Activated naive CD8-positive, alpha-beta T cell treated with anti-CD3 and anti-CD28 coated beads, Interleukin-2, amount 10 ng/mL, durations not matched to agents 7 days and 5 days (primary cell): ENCODE measurements around the gene PRCP. TPM values are rescaled to one million over a fixed set of nuclear protein-coding genes. Genes with fewer than 3 reads are reported as not detected.
A peak's percentile ranks its signal among the peaks of the same experiment; 100 is the strongest.
"Not testable (repeated sequence)": the region's sequence is repeated elsewhere in the genome, so short reads cannot be mapped to it uniquely, and the experiment has no call there.

Experiments
- ATAC-seq: fragments of 150-1000 bp; cut with Tn5 transposase; one replicate; pipeline ENCODE4 v1.10.0; 2021; ENCODE audit warnings: low read depth, moderate library complexity
- POLR2A ChIA-PET: fragments of 350-600 bp; sonication (Branson Sonifier 250); formaldehyde crosslinking; loops from one replicate; lab custom pipeline; 2021; ENCODE audit warnings: antibody characterized with exemption; lab: Charles Lee
- DNase-seq: peaks from one replicate; pipeline ENCODE4 v3.0.0; 2021
- H3K27ac Mint-ChIP-seq: one replicate; pipeline ENCODE4 v1.8.0; 2022; ENCODE audit warnings: mild to moderate bottlenecking, mixed read lengths
- H3K27me3 Mint-ChIP-seq: one replicate; pipeline ENCODE4 v1.8.0; 2022; ENCODE audit warnings: mild to moderate bottlenecking, moderate library complexity, mixed read lengths
- H3K36me3 Mint-ChIP-seq: one replicate; pipeline ENCODE4 v1.8.0; 2021; ENCODE audit warnings: mild to moderate bottlenecking, mixed read lengths
- H3K4me1 Mint-ChIP-seq: one replicate; pipeline ENCODE4 v1.8.0; 2021; ENCODE audit warnings: mixed read lengths
- H3K4me3 Mint-ChIP-seq: one replicate; pipeline ENCODE4 v1.8.0; 2022; ENCODE audit warnings: mild to moderate bottlenecking, moderate library complexity, mixed read lengths
- H3K9me3 Mint-ChIP-seq: one replicate; pipeline ENCODE4 v1.8.0; 2021; ENCODE audit warnings: mixed read lengths
- total RNA-seq, 2 experiments: library from RNA; stranded (reverse); gene quantifications; one replicate each; pipeline ENCODE4 v1.2.3, GENCODE V29; 2021

Gene PRCP
- total RNA-seq, 2 experiments from 2014 or later = 21.3 to 25.6 TPM

- Mint-ChIP-seq H3K36me3 (peaks cover 26% of the 10 kb centered on the region), H3K27me3 (no peaks in the 10 kb centered on the region), H3K4me3 (no peak overlapping the region), H3K9me3 (no peaks in the 10 kb centered on the region), H3K4me1 (peaks cover 12% of the 10 kb centered on the region), H3K27ac (no peak overlapping the region)
- ATAC-seq (no peak), DNase-seq (no peak)
- POLR2A ChIA-PET = no interaction called here
Measured at GRCh38 chr11:82929121-82929520, 28.9 kb upstream of the PRCP start.

- DNase-seq = no peak
- H3K27ac Mint-ChIP-seq = peak overlapping the region; percentile 63
- POLR2A ChIA-PET = no interaction called here
Measured at GRCh38 chr11:82927264-82927880, 27.1 kb upstream of the PRCP start.

GRCh38 chr11:82924522-82925224 lies 24.4 kb upstream of the PRCP start:
- Mint-ChIP-seq H3K36me3 (peaks cover 22% of the 10 kb centered on the region), H3K4me1 (peaks cover 33% of the 10 kb centered on the region), H3K27me3 (no peaks in the 10 kb centered on the region), H3K27ac (peak overlapping the region; percentile 19), H3K4me3 (no peak overlapping the region), H3K9me3 (no peaks in the 10 kb centered on the region)
- POLR2A ChIA-PET = interaction anchor here (2.4 kb wide), 1 partner anchor 23 kb away, joined by 9 read pairs; the partner anchor contains the start of gene DDIAS
- ATAC-seq = no peak
- no peak for DNase-seq

More at GRCh38 chr11:82927264-82927880, 27.1 kb upstream of the PRCP start:
- no peak overlapping the region for H3K4me3 Mint-ChIP-seq
- peak; percentile 81 for ATAC-seq
- H3K27me3 Mint-ChIP-seq = no peaks in the 10 kb centered on the region
- H3K36me3 Mint-ChIP-seq = peaks cover 20% of the 10 kb centered on the region
- no peaks in the 10 kb centered on the region for H3K9me3 Mint-ChIP-seq
- peaks cover 17% of the 10 kb centered on the region for H3K4me1 Mint-ChIP-seq

GRCh38 chr11:82922396-82923173 lies 22.4 kb upstream of the PRCP start:
- peaks cover 43% of the 10 kb centered on the region for H3K36me3 Mint-ChIP-seq
- H3K4me3 Mint-ChIP-seq = peak overlapping the region; percentile 16
- H3K4me1 Mint-ChIP-seq = peaks cover 38% of the 10 kb centered on the region
- ATAC-seq, H3K9me3 Mint-ChIP-seq, H3K27me3 Mint-ChIP-seq, DNase-seq: not testable (repeated sequence)
- POLR2A ChIA-PET = interaction anchor here (1.2 kb wide), 1 partner anchor 34 kb away, joined by 3 read pairs; no protein-coding TSS in a partner anchor
- H3K27ac Mint-ChIP-seq = peak overlapping the region; percentile 63

GRCh38 chr11:82920227-82920626 lies 20.0 kb upstream of the PRCP start:
- Mint-ChIP-seq H3K36me3 (peaks cover 62% of the 10 kb centered on the region), H3K27ac (peak overlapping the region; percentile 94), H3K4me1 (peaks cover 33% of the 10 kb centered on the region), H3K4me3 (peak overlapping the region; percentile 74)
- not testable (repeated sequence) for ATAC-seq, H3K9me3 Mint-ChIP-seq, DNase-seq, H3K27me3 Mint-ChIP-seq
- POLR2A ChIA-PET = interaction anchor here (0.6 to 2.9 kb wide), 4 partner anchors 18 to 237 kb away, joined by 3 to 10 read pairs (median 4); partner anchors contain the start of genes DDIAS and PCF11

- H3K27ac Mint-ChIP-seq = peak overlapping the region; percentile 94
- not testable (repeated sequence) for H3K27me3 Mint-ChIP-seq, H3K9me3 Mint-ChIP-seq, DNase-seq, ATAC-seq
- POLR2A ChIA-PET = interaction anchor here (0.7 to 2.9 kb wide), 3 partner anchors 18 to 237 kb away, joined by 3 to 10 read pairs (median 5); partner anchors contain the start of genes DDIAS and PCF11
- H3K4me3 Mint-ChIP-seq = peak overlapping the region; percentile 74
- peaks cover 33% of the 10 kb centered on the region for H3K4me1 Mint-ChIP-seq
- H3K36me3 Mint-ChIP-seq = peaks cover 63% of the 10 kb centered on the region
Measured at GRCh38 chr11:82919786-82920185, 19.6 kb upstream of the PRCP start.

GRCh38 chr11:82909015-82909640 lies 8.9 kb upstream of the PRCP start:
- no peak for ATAC-seq
- H3K27me3 Mint-ChIP-seq = no peaks in the 10 kb centered on the region
- H3K4me1 Mint-ChIP-seq = peaks cover 25% of the 10 kb centered on the region
- H3K36me3 Mint-ChIP-seq = peaks cover 23% of the 10 kb centered on the region
- POLR2A ChIA-PET = no interaction called here
- no peak overlapping the region for H3K4me3 Mint-ChIP-seq
- H3K9me3 Mint-ChIP-seq = peaks cover 5% of the 10 kb centered on the region
- no peak for DNase-seq
- H3K27ac Mint-ChIP-seq = no peak overlapping the region

- H3K4me1 Mint-ChIP-seq = peaks cover 31% of the 10 kb centered on the region
- no peak overlapping the region for H3K27ac Mint-ChIP-seq
- H3K4me3 Mint-ChIP-seq = no peak overlapping the region
- no peak for ATAC-seq
- H3K27me3 Mint-ChIP-seq = no peaks in the 10 kb centered on the region
- H3K9me3 Mint-ChIP-seq = peaks cover 5% of the 10 kb centered on the region
- POLR2A ChIA-PET = interaction anchor here (0.6 to 1.3 kb wide), 2 partner anchors 360 to 378 kb away, joined by 4 to 5 read pairs; partner anchors contain the start of gene CCDC90B
- H3K36me3 Mint-ChIP-seq = peaks cover 20% of the 10 kb centered on the region
- DNase-seq = no peak
Measured at GRCh38 chr11:82908311-82908710, 8.1 kb upstream of the PRCP start.

GRCh38 chr11:82907371-82907770 lies 7.1 kb upstream of the PRCP start:
- H3K36me3 Mint-ChIP-seq = peaks cover 14% of the 10 kb centered on the region

GRCh38 chr11:82906931-82907330 lies 6.7 kb upstream of the PRCP start:
- DNase-seq = no peak
- Mint-ChIP-seq H3K27ac (no peak overlapping the region), H3K27me3 (no peaks in the 10 kb centered on the region), H3K9me3 (peaks cover 5% of the 10 kb centered on the region), H3K4me3 (no peak overlapping the region), H3K4me1 (peaks cover 42% of the 10 kb centered on the region), H3K36me3 (peaks cover 12% of the 10 kb centered on the region)
- ATAC-seq = no peak
- POLR2A ChIA-PET = no interaction called here

More at GRCh38 chr11:82907371-82907770, 7.1 kb upstream of the PRCP start:
- H3K9me3 Mint-ChIP-seq = peaks cover 5% of the 10 kb centered on the region
- H3K27me3 Mint-ChIP-seq = no peaks in the 10 kb centered on the region
- H3K4me1 Mint-ChIP-seq = peaks cover 39% of the 10 kb centered on the region
- DNase-seq = no peak
- no peak overlapping the region for H3K4me3 Mint-ChIP-seq
- no peak overlapping the region for H3K27ac Mint-ChIP-seq
- POLR2A ChIA-PET = interaction anchor here (1.3 kb wide), 1 partner anchor 379 kb away, joined by 4 read pairs; the partner anchor contains the start of gene CCDC90B
- ATAC-seq = no peak

- Mint-ChIP-seq H3K36me3 (peaks cover 5% of the 10 kb centered on the region), H3K4me1 (peaks cover 42% of the 10 kb centered on the region), H3K27ac (no peak overlapping the region), H3K27me3 (no peaks in the 10 kb centered on the region), H3K4me3 (no peak overlapping the region), H3K9me3 (no peaks in the 10 kb centered on the region)
- POLR2A ChIA-PET = no interaction called here
- ATAC-seq (no peak), DNase-seq (no peak)
Measured at GRCh38 chr11:82906236-82906635, 6.0 kb upstream of the PRCP start.

GRCh38 chr11:82903843-82904586 lies 3.8 kb upstream of the PRCP start:
- no peaks in the 10 kb centered on the region for H3K36me3 Mint-ChIP-seq
- H3K4me1 Mint-ChIP-seq = peaks cover 49% of the 10 kb centered on the region
- H3K27me3 Mint-ChIP-seq = no peaks in the 10 kb centered on the region
- no peak overlapping the region for H3K27ac Mint-ChIP-seq
- no peak for DNase-seq
- no peaks in the 10 kb centered on the region for H3K9me3 Mint-ChIP-seq
- POLR2A ChIA-PET = interaction anchor here (1.6 kb wide), 1 partner anchor 382 kb away, joined by 4 read pairs; the partner anchor contains the start of gene CCDC90B
- no peak for ATAC-seq
- H3K4me3 Mint-ChIP-seq = no peak overlapping the region
